Left lobe of liver (tissue), 2 donors: Measurements from ENCODE around the gene TCF12. TPM values are rescaled to one million over a fixed set of nuclear protein-coding genes. Genes with fewer than 3 reads are reported as not detected.
A peak's percentile ranks its signal among the peaks of the same experiment; 100 is the strongest.

Experiments used
- ATAC-seq: fragments of 200-7000 bp; cut with Tn5 transposase; one replicate; pipeline ENCODE4 v1.9.1; 2020; ENCODE audit warnings: mild to moderate bottlenecking, moderate library complexity
- DNase-seq: peaks from one replicate; pipeline ENCODE4 v3.0.0-alpha.2; 2020; ENCODE audit warnings: low spot score
- total RNA-seq: library from RNA; stranded (reverse); gene quantifications from one replicate; pipeline ENCODE4 v1.2.1, GENCODE V29; 2021
- donor health status: DM: no; HTN: no; CAD: no; lungs with moderate emphysema.
- donor health status: DM: no; HTN: yes; CAD: no.

TCF12 gene
- total RNA-seq, 1 donor from 2014 or later = 29.8 TPM

DNA sequence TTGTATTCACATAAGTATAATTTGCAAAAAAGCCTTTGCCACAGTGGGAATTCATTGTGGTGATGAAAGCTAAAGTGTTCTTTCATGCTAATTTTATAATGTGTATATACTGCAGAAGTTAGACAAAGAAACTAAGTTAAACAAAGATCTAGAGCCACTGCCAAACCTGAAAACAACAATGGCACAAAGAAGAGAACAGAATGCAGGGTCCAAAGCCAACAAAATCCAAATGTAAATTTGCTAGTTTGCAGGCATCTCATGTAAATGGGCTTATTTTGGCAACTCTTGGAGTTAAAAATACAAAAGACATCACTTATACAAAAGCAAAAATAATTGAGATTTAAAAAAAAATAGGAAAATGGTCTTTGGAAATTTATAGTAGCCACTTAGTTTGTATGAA lies 123.0 kb downstream of the TCF12 start:
- ATAC-seq = no peak
- no peak for DNase-seq

DNA sequence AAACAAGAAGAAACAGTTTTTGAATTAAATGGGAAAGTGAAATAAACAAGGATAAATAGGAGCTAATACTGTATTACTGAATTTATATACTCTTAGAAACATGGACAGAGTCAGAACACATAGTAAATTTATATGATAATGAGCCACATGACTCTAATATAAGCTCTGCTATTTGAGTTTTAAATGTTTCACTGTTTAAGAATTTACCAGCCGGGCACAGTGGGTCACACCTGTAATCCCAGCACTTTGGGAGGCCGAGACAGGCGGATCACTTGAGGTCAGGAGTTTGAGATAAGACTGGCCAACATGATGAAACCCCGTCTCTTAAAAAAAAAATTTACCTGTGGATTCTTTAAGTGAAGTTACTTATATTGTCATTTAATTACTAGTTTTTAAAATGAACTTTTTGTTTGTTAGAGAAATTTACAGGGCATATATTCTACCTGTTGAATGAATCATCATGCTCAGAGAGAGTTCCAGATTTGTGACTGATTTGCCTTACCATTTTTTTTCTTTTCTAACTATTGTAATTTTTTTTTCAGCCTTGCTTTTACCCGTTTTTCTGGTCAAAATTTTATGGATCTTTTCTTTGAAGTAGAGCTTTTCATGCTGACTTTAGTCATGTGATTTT lies 125.7 kb downstream of the TCF12 start:
- ATAC-seq (no peak), DNase-seq (no peak)

DNA sequence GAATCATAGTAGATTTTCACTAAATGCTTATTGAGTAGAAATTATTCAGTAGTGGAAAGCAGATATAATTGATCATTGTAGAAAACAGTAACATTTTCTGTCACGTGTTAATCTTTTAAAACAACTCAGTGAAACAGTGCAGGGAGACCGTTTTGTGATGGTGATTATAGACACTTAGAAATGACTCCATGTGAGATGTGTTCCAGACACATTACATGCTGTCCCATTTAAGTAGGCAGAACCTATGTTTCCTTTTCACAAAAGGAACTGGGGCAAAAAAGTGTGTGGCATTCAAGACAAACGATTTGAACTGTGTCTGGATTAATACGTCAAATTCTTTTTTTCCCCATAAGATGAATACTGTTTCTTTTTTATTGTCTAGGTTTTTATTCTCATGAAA lies 126.5 kb downstream of the TCF12 start:
- DNase-seq (no peak), ATAC-seq (no peak)

DNA sequence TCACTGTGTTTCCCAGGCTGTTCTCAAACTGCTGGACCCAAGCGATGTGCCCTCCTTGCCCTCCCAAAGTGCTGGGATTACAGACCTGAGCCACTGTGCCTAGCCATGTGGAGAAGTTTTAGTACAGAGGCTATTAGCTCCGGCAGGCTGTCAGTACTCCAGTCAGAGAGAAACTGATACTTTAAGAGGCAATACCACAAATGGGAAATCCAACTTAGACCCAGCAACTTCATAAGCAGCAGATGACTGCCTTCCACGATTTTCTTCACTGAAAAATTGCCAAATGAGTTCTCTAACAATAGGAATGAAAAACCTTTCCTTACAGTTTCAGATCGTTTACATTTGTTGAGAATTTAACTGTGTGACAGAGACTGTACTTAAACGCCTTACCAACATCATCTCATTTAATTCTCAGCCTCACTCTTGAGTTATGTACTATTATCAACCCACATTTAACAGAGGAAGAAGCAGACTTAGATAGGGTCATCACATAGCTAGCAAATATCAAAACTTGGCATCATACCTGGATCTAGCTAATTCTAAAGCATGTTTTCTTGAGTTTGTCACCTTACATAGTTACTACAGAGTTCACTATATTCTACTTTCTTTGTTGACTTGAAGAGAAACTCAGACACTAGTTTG lies 127.4 kb downstream of the TCF12 start:
- ATAC-seq = no peak
- no peak for DNase-seq

DNA sequence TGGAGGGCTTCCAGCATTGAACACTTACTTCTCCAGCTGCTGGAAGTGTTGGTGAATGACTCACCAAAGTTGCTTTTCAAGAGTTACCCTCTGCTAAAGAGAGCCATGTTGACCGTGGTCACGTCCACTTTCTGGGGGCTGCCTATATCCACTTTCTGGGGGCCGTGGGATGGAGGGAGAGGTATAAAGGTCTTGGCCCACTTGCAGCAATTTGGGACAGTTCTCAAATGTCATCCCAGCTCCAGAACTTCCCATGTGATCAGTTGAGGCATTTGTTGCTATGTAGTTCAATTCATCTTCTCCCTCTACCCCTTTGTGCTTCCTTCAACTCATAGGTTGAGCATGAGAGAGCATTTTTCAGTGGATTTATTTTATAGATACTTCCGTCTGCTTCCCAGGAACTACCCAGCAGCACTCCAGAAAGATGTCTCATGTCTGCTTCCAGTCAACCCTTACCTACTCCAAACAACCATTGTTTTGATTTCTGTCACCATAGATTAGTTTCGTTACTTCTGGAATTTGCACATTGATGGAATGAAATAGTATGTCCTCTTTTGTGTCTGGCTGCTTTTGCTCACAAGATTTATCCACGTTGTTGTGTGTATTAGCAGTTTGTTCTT lies 130.6 kb downstream of the TCF12 start:
- no peak for DNase-seq
- ATAC-seq = no peak

DNA sequence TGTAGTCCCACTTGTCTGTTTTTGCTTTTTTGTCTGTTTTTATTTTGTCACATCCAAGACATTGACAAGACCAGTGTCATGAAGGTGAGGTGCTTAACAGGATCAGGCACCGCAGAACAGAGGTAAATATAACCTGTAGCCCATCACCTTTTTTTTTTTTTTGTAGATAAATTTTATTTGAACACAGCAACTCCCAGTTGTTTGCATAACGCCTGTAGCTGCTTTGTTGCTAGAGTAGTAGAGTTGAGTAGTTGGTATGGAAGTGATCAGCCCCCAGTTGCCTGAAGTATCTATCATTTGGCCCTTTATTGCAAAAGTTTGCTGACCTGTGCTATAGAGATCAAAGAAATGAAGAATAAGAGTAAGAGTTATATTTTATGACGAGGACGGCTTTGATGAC lies 135.0 kb downstream of the TCF12 start:
- DNase-seq (no peak), ATAC-seq (peak; percentile 37)

DNA sequence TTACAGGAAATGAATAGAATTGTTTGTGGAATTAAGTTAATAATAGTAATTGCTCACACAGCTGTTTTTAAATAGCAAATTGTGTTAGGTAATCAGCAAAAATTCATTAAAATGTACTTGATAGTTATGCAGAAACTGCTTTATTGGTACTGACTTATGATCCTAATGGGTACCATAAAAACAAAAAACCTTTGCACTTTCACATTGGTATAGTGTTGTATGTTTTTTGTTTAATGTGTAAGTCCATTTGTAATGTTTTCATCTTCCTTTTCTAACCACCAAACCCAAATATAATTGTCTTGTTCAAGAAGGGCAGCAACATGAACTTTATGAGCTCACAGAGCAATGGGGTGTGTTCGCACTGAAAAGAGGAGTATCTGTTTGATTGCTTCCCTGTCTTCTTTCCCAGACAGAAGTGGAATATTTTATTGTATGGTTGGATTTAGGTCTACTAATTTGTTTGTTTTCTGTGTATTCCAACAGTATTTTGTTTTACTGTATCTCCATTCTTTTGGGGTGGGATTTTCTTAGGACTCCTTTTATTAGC lies 135.8 kb downstream of the TCF12 start:
- DNase-seq (no peak), ATAC-seq (no peak)

DNA sequence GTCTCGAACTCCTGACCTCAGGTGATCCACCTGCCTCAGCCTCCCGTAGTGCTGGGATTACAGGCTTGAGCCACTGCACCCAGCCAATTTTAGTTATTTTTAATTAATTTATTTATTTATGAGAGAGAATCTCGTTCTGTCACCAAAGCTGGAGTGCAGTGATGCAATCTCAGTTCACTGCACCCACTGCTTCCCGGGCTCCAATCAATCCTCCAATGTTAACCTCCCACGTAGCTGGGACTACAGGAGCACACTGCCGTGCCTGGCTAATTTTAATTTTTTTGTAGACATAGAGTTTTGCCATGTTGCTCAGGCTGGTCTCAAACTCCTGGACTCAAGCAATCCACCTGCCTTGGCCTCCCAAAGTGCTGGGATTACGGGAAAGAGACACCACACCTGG lies 137.9 kb downstream of the TCF12 start:
- no peak for DNase-seq
- ATAC-seq = peak; percentile 56

DNA sequence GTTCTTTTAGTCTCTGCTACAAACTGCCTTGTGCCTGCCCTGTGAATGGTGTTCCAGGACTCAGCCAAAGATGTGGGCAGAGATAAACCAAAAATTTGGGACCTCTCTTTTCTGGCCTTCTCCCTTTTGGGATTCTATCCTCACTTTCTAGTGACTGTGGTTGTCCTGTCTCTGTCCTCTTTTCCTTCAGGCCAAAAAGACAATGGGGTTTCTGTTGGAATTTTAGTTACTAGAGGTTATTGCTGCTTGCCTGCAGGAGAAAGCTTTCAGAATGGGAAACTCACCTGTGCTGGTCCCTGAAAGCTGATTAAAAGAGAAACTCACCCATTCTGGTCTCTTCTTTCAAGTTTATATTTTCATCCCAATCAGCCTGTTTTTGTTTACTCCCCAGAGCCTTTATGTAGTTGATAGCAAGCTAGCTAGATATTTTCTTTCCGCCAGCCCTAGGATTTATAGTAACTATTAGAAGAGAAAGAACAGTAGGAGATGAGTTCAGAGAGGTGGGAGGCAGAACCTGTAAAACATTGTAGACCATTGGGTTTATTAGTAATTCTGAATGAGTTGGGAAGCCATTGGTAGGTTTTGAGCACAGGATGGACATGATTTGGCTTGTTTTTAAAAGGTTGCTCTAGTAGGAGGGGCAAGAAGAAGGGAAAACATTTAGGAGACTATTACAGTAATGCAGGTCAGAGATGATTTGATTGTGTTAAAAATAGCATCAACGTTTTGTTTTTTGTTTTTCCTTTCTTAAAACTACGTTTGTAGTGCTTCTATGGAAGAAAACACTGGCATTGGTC lies 138.9 kb downstream of the TCF12 start:
- ATAC-seq = no peak
- no peak for DNase-seq

DNA sequence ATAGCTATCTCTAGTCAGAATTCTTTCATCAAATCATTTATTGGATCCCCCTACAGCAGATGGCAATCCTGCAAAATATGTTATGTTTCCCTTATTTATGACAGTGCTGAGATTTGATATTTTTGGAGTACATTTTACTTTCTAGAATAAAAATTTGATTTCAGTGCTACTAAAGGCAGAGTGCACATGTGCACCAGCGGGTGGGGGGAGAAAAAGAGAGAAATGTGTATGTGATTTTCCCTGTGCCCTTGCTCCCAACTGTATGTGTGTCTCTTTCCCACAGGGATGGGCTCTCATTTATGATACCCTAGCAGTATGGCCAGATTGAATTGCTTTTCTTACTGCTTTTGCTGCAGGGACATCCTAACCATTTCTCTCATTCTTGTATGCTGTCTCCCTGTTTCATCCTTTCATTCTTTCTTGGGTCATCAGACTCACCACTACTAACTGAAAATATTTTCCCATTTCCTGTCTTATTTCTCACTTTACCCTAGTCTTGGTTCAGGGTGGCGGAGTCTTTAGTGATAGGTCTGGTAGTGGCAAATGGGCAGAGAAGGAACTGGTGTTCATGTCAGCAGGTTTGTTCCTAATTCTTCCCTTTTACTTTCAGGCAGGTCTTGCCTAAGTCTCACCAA lies 140.7 kb downstream of the TCF12 start:
- ATAC-seq = no peak

DNA sequence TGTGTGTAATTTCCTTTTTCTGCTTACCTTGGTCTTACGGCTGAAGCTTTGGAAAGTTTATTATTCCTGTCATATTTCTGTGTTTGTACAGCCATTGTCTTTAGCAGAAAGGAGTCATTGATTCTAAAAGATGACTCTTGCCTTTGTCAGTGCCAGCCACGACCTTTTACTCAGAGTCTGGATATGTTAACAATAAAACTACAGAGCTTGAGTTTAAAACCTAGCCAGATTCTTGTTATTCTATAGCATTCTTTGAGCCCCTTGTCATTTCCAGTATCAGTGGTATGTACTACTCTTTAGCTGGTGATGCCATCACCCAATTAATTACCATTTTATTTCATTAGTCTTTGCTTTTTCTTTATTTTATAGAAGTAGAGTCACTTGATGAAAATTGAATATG lies 142.4 kb downstream of the TCF12 start:
- ATAC-seq (no peak), DNase-seq (no peak)

More for the DNA sequence above, 140.7 kb downstream of the TCF12 start:
- no peak for DNase-seq

DNA sequence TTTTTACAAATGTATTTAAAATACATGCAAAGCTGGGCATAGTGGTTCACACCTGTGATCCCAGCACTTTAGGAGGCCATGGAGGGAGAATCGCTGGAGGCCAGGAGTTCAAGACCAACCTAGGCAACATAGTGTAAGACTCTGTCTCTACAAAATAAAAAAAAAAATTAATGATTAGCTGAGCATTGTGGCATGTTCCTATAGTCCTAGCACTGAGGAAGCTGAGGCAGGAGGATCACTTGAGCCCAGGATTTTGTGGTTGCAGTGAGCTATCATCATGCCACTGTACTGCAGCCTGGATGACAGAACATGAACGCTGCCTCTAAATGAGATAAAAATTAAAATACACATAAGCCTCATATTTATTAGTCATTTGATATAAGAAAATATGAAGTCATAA lies 142.8 kb downstream of the TCF12 start:
- no peak for ATAC-seq
- DNase-seq = no peak

DNA sequence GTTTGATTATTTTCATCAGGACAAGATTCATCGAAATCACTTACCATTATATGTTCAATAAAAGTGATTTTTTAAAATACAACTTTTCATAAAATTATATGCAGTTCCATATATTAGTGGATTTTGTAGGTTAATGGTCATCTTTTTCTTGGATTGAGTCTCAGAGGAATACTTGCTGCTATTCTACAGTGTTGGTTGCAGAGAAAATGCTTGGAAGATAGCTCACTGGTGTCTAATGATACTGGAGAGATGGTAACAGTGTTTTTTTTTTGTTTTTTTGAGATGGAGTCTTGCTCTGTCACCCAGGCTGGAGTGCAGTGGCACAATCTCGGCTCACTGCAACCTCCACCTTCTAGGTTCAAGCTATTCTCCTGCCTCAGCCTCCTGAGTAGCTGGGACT lies 143.3 kb downstream of the TCF12 start:
- no peak for DNase-seq
- ATAC-seq = no peak

DNA sequence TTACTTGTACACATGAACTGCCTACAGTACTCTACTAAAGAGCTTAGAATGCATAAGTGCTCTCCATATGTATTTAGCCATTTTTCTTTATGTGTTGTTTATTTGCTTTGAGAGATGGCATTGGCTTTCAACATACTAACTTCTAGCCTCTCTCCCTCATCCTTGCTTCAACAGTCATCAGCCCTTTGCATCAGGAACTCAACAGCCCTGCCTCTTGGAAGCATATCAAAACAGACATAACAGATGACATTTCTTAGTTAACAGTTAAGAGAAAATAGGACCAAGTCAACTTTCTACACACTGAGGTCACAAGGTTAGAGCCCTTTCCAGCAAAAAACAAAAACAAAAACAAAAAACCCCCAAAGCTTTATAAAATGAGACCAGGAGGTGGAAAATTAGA lies 145.6 kb downstream of the TCF12 start:
- ATAC-seq (peak; percentile 69), DNase-seq (no peak)

DNA sequence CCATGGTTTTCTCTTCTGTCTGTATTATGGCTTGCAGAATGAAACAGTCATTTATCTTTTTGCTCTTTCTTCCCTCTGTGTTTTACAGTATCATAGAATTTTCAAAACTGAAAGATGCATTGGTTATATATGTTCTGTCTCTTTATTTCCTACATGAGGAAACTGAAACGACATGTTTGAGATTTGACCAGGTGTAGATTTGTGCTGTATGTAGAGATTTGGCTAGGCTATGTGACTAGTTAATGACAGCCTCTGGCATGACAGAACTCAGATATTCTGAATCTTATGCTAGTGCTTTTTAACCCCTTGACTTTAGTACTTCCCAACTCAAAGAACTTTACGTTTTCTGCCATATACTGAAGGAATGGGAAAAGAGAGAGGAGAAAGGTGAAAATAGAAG lies 151.0 kb downstream of the TCF12 start:
- ATAC-seq (no peak), DNase-seq (no peak)

DNA sequence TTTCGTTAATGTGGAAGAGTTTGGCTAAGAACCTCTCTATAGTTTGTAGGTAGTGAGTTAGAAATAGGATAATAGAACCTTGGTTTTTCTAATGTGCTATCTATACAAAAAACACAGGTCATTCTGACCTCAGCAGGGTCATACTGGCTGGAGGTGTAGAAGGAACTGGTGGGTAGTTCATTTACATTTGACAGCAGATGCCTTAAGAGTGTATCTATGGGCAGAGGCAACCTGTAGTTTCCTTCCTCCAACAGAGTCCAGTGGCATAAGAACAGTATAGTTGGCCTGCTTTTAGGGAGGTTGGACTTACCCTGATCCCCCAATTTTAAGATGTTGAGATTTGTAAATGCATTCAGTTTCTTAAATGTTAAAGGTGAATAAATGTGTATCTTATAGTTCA lies 152.2 kb downstream of the TCF12 start:
- DNase-seq (no peak), ATAC-seq (no peak)

DNA sequence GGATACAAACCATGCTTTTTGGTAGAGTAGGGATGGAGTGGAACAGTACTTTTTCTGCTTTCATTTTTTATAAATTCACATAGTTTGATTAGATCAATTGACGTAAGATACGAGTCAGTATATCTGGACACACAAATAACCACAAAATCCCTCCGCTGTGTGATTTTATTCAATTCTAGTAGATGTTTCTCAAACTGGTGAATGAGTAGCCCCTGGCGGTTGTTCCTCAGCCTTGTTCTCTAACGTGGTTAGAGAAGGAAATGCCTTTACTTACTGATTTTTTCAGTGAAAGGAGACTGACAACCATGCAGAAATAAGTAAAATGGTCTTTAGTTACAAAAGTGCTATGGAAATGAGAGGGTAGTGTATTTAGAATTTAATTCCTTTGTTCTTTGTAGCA lies 161.0 kb downstream of the TCF12 start:
- no peak for ATAC-seq
- DNase-seq = no peak

DNA sequence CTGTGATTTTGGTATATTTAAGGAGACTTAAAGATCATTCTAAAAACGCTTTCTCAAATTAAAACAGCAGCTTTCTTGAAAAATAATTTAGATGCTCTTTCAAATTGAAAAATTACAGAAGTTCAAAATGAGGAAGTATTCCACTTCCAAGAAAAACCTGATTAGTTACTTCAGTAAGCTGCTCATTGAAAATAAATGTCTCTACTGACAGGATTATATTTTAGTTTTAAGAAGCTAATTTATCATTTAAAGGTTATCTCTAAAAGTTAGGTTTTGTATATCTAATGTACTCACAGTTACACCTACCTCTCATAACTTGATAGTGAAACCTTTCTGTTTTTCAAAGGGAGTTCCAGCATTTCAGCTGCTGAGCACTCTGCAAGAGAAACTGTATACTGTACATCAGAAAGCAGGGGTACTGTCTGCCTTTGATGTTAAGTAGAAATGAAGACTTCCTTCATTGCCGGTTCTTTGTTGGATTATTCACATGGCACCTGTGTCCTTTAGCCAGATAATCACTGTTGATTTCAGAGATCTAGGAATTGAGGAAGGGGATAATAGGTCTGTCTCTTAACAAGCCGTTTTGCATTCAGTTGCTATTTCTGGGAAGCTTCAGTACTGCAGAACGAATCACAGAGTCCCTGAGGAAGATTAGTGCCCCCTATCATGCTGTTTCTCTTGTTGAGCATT lies 161.6 kb downstream of the TCF12 start:
- no peak for DNase-seq
- ATAC-seq = no peak

DNA sequence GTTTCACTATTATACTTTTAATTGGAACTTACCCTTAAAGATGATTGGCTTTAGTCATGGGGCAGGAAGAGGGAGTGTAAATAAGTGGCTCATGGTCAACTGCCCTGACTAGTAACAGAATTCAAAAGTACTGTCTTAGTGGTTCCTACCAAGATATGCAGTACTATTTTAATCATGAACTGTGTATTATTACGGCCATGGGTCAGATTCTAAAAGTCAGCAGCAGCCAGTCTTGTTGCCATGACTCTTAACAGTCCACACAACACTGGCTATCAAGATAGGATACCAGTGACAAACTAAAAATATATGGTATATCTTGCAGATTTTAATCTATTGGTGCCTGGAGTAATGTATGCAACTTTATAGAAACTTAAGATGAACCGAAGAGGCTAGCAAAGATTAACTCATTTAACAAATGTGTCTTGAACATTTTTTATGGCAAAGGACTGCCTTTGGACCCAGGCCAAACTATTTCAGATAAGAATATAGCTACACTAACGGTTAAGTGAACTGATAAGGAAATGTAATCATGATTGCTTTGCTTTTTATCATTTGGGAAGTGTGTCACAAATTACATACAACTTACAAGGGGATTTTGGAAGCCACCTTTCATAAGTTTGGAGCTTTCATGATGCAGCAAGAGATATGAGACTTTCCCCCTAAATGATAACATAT lies 163.7 kb downstream of the TCF12 start:
- ATAC-seq = peak; percentile 44
- DNase-seq = no peak

DNA sequence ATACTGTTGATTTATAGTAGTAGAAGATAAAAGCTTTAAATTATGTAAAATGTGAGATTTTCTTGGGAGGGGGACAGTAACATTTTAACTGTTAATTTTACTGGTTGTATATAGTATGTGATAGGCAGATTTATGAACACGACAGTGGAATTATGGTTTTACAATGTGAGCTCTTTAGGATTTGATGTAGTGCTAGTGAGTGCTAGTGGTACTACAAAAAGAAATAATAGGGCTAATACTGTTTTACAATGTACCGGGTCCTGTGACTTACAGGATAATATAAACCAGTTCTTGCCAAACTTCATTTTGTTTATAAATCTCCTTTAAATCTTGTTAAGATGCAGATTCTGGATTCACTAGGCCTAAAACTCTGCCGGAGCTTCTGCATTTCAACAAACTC lies 165.7 kb downstream of the TCF12 start:
- ATAC-seq (no peak), DNase-seq (no peak)
